Fibroblast of mammary gland (primary cell): ENCODE data around the gene PSORS1C1.
"Not testable (repeated sequence)": the region's sequence is repeated elsewhere in the genome, so short reads cannot be mapped to it uniquely, and the experiment has no call there.

ENCODE experiments used
- DNase-seq: peaks from one replicate; pipeline ENCODE4 v3.0.0-alpha.2; 2010; ENCODE audit warnings: low read depth
- H3K4me3 ChIP-seq: 2 replicates; pipeline ENCODE4 v1.5.1; 2011; ENCODE audit warnings: low read depth, mild to moderate bottlenecking, low read length, moderate library complexity; ENCODE audit not compliant: control insufficient read depth
- TF ChIP-seq, protein P1 (sequence below): conservative IDR thresholded peaks from 2 replicates; pipeline ENCODE4 v1.5.1; 2011; ENCODE audit warnings: low read depth, low read length, inconsistent platforms; ENCODE audit not compliant: control insufficient read depth, insufficient read depth

The PSORS1C1 gene

GRCh38 chr6:31187780-31188194, 73.2 kb downstream of the PSORS1C1 start:
- TF ChIP-seq, protein P1, sequence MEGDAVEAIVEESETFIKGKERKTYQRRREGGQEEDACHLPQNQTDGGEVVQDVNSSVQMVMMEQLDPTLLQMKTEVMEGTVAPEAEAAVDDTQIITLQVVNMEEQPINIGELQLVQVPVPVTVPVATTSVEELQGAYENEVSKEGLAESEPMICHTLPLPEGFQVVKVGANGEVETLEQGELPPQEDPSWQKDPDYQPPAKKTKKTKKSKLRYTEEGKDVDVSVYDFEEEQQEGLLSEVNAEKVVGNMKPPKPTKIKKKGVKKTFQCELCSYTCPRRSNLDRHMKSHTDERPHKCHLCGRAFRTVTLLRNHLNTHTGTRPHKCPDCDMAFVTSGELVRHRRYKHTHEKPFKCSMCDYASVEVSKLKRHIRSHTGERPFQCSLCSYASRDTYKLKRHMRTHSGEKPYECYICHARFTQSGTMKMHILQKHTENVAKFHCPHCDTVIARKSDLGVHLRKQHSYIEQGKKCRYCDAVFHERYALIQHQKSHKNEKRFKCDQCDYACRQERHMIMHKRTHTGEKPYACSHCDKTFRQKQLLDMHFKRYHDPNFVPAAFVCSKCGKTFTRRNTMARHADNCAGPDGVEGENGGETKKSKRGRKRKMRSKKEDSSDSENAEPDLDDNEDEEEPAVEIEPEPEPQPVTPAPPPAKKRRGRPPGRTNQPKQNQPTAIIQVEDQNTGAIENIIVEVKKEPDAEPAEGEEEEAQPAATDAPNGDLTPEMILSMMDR = no peak
- no peak for DNase-seq

DNA sequence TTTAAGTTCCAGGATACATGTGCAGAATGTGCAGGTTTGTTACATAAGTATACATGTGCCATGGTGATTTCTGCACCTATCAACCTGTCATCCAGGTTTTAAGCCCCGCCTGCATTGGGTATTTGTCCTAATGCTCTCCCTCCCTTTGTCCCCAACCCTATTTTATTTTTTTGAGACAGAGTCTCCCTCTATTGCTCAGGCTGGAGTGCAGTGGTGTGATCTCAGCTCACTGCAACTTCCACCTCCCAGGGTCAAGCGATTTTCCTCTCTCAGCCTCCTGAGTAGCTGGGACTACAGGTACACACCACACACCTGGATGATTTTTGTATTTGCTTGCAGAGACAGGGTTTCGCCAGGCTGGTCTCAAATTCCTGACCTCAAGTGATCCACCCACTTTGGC, 74.6 kb downstream of the PSORS1C1 start:
- not testable (repeated sequence) for H3K4me3 ChIP-seq, DNase-seq

More at GRCh38 chr6:31187780-31188194, 73.2 kb downstream of the PSORS1C1 start:
- no peak overlapping the region for H3K4me3 ChIP-seq
